ENCODE results near the gene RHEB. TPM values are rescaled to one million over a fixed set of nuclear protein-coding genes. Genes with fewer than 3 reads are reported as not detected.

The RHEB gene
- total and polyA plus RNA-seq, 2 experiments from 2014 or later, result 101 to 239 TPM

DNA sequence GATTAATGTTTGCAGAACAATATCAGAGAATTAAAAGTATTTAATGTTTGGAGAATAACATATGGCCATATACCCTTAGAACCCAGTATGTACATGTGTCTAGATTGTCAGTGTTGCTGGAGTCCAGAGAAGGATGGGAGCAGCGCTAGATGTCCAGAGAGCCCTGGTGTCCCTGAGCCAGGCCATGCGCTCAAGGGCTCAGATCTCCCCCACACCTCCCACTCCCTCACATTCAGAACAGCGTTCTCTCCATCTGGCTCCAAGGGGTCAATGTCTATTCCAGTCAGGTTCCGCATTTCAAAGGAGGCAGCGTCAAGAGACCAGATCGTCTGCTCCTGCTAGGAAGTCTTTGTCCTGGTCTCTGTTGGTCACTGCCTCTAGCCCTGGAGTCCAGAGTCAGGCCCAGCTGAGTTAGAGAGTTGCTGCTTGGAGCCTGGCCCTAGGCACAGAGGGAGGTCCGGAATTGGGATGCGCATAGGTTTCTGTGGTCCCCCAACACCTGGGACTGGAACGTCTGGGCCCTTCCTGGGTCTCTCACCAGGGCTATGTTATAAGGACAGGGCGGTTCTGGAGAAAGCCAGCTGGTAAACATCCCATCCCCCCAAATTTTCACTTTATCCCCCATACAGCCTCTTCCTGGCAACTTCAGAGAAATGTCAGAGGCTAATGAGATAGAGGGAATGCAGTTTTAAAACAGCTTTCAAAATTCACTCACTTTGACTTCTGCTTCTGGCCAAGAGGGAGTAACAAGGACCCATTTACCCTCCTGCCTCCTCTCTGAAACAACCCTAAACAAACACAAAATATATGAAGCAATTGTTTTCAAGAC is 103.4 kb downstream of the RHEB start:
- H3K9me3 Mint-ChIP-seq, result peaks cover 20% of the 10 kb centered on the region
- H3K27ac Mint-ChIP-seq, result no peak overlapping the region
- H3K4me3 Mint-ChIP-seq, result no peak overlapping the region; the same call in 1 of the 3 replicates
- peaks cover 3% of the 10 kb centered on the region for H4K20me1 ChIP-seq (replicated peaks; ENCODE audit: insufficient read depth)
- no peaks in the 10 kb centered on the region for H3K79me2 ChIP-seq (replicated peaks; ENCODE audit: insufficient read depth)
- peaks cover 27% of the 10 kb centered on the region for H3K4me1 Mint-ChIP-seq
- H3K36me3 ChIP-seq (ENCODE audit: insufficient read depth), result no peaks in the 10 kb centered on the region
- no peak overlapping the region for H3K4me3 ChIP-seq
- no peak overlapping the region for H3K27ac ChIP-seq (ENCODE audit: low read depth)
- H3K27me3 Mint-ChIP-seq (ENCODE audit: insufficient read depth, low read depth, poor library complexity), result peaks cover 33% of the 10 kb centered on the region
- peaks cover 48% of the 10 kb centered on the region for H3K27me3 ChIP-seq (ENCODE audit: insufficient read depth)
- no peaks in the 10 kb centered on the region for H3F3A ChIP-seq (replicated peaks; ENCODE audit: low read depth)
- ATAC-seq, result peak; percentile 87
- peaks cover 8% of the 10 kb centered on the region; the same call in 1 of the 3 replicates for H3K36me3 Mint-ChIP-seq (ENCODE audit: low read depth)
- H2AFZ ChIP-seq, result no peak overlapping the region
- DNase-seq (ENCODE audit: low spot score), result peak; percentile 68
- H3K9me2 ChIP-seq (ENCODE audit: insufficient read depth), result no peaks in the 10 kb centered on the region
- H3K4me2 ChIP-seq, result peak overlapping the region; percentile 39; the same call in 1 of the 2 replicates
- peaks cover 22% of the 10 kb centered on the region for H3K4me1 ChIP-seq (ENCODE audit: insufficient read depth)
- 0 out of 2 replicates have a peak, but pooled peaks have one; percentile 23 for TF ChIP-seq POLR2AphosphoS5 (IDR thresholded peaks at IDR 0.05; ENCODE audit: low read depth)
- TF ChIP-seq, protein P1, sequence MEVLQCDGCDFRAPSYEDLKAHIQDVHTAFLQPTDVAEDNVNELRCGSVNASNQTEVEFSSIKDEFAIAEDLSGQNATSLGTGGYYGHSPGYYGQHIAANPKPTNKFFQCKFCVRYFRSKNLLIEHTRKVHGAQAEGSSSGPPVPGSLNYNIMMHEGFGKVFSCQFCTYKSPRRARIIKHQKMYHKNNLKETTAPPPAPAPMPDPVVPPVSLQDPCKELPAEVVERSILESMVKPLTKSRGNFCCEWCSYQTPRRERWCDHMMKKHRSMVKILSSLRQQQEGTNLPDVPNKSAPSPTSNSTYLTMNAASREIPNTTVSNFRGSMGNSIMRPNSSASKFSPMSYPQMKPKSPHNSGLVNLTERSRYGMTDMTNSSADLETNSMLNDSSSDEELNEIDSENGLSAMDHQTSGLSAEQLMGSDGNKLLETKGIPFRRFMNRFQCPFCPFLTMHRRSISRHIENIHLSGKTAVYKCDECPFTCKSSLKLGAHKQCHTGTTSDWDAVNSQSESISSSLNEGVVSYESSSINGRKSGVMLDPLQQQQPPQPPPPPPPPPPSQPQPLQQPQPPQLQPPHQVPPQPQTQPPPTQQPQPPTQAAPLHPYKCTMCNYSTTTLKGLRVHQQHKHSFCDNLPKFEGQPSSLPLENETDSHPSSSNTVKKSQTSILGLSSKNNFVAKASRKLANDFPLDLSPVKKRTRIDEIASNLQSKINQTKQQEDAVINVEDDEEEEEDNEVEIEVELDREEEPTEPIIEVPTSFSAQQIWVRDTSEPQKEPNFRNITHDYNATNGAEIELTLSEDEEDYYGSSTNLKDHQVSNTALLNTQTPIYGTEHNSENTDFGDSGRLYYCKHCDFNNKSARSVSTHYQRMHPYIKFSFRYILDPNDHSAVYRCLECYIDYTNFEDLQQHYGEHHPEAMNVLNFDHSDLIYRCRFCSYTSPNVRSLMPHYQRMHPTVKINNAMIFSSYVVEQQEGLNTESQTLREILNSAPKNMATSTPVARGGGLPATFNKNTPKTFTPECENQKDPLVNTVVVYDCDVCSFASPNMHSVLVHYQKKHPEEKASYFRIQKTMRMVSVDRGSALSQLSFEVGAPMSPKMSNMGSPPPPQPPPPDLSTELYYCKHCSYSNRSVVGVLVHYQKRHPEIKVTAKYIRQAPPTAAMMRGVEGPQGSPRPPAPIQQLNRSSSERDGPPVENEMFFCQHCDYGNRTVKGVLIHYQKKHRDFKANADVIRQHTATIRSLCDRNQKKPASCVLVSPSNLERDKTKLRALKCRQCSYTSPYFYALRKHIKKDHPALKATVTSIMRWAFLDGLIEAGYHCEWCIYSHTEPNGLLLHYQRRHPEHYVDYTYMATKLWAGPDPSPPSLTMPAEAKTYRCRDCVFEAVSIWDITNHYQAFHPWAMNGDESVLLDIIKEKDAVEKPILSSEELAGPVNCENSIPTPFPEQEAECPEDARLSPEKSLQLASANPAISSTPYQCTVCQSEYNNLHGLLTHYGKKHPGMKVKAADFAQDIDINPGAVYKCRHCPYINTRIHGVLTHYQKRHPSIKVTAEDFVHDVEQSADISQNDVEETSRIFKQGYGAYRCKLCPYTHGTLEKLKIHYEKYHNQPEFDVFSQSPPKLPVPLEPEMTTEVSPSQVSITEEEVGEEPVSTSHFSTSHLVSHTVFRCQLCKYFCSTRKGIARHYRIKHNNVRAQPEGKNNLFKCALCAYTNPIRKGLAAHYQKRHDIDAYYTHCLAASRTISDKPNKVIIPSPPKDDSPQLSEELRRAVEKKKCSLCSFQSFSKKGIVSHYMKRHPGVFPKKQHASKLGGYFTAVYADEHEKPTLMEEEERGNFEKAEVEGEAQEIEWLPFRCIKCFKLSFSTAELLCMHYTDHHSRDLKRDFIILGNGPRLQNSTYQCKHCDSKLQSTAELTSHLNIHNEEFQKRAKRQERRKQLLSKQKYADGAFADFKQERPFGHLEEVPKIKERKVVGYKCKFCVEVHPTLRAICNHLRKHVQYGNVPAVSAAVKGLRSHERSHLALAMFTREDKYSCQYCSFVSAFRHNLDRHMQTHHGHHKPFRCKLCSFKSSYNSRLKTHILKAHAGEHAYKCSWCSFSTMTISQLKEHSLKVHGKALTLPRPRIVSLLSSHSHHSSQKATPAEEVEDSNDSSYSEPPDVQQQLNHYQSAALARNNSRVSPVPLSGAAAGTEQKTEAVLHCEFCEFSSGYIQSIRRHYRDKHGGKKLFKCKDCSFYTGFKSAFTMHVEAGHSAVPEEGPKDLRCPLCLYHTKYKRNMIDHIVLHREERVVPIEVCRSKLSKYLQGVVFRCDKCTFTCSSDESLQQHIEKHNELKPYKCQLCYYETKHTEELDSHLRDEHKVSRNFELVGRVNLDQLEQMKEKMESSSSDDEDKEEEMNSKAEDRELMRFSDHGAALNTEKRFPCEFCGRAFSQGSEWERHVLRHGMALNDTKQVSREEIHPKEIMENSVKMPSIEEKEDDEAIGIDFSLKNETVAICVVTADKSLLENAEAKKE (CRISPR knock-in tag; IDR thresholded peaks at IDR 0.05), result no peak; the same call in 1 of the 2 replicates

Small RNA genes within 50 kb of the gene (microRNA-seq; reads per million reads assigned to microRNA genes)
- not detected for gene MIR3907

Small RNA genes within 50 kb of the gene (small RNA-seq; reads per million reads assigned to genes)
- not detected for gene MIR3907 (ENCODE audit: low replicate concordance)
- gene RN7SL76P (ENCODE audit: low replicate concordance), result not detected

Other genes starting within 250 kb of the RHEB start
- 31.8 and 32.4 TPM in 2 replicates for gene NUB1, start 178.1 kb downstream of the RHEB start, total RNA-seq (2014; rRNA removed; shearing (Covaris generic))
- 40.7 and 42.3 TPM in 2 replicates for gene NUB1, start 178.1 kb downstream of the RHEB start, polyA plus RNA-seq (2016; fragmentation: Nextera tagmentation; extraction: Ambion mirVana)
- gene WDR86, start 109.9 kb downstream of the RHEB start, total RNA-seq (2014; rRNA removed; shearing (Covaris generic)), result 29.0 and 59.1 TPM in 2 replicates
- 7.1 and 9.1 TPM in 2 replicates for gene WDR86, start 109.9 kb downstream of the RHEB start, polyA plus RNA-seq (2016; fragmentation: Nextera tagmentation; extraction: Ambion mirVana)
- 0.59 and 1.1 TPM in 2 replicates for gene CRYGN, start 79.8 kb downstream of the RHEB start, total RNA-seq (2014; rRNA removed; shearing (Covaris generic))
- 1.4 and 1.5 TPM in 2 replicates for gene CRYGN, start 79.8 kb downstream of the RHEB start, polyA plus RNA-seq (2016; fragmentation: Nextera tagmentation; extraction: Ambion mirVana)

Data from GM23338 (cell line).